HG03103 (cell line): Measurements from ENCODE around the gene DNAH9.
"Not testable (repeated sequence)": the region's sequence is repeated elsewhere in the genome, so short reads cannot be mapped to it uniquely, and the experiment has no call there.

Experiments
- ATAC-seq: cut with Tn5 transposase; IDR thresholded peaks from one replicate; pipeline ENCODE4 v1.9.1; 2021; ENCODE audit warnings: low read depth; ENCODE audit not compliant: unreplicated experiment

DNAH9 gene

DNA sequence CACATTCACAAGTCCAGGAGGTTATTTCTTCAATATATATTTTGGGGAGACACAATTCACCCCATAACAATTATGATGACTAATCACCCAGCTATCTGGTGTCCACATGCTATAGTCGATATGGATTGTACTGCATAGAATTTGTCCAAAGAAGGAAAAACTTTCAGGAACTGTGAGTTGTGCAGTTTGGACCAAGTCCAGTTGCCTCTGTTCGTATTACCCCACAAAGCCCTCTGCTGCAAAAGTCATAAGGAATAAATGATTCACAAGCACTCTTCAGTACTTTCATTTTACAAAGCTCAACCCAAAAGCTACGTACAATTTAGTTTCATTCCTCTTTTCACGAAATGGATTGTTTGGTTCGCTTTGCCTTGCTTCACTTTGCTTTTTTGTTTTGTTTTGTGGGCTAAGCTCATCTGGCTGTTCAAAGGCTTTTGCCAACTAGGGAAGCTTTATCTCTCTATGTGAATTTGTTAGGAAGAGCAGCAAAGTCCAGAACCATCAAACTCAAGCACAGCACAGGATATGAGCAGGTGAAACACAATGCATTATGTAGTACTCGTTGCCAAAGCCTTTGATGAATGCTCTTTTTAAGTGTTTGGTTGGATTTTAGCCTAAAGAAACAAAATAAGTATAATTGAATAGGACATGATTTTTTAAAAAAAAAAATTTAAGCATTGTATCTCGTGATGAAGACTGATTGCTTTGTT, 300.4 kb downstream of the DNAH9 start:
- no peak for ATAC-seq

DNA sequence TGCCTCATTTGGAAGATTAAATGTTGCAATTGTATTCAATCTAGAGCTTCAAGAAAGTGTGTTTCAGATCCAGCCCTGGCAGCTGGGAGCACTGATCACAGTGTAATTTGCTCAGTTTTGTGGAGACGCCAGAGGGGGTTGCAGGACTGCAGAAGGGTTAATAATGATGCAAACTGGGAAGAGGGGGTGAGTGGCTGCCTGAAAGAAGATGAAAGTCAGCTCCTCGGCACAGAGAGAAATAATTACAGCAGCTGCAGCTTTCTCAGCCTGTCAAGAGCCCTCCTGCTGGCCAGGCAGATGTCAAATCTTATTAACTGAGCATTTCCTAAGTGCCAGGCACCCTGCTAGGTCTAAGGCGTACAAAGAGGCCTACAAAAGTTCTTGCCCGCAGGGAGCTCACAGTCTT, 301.3 kb downstream of the DNAH9 start:
- ATAC-seq: no peak

DNA sequence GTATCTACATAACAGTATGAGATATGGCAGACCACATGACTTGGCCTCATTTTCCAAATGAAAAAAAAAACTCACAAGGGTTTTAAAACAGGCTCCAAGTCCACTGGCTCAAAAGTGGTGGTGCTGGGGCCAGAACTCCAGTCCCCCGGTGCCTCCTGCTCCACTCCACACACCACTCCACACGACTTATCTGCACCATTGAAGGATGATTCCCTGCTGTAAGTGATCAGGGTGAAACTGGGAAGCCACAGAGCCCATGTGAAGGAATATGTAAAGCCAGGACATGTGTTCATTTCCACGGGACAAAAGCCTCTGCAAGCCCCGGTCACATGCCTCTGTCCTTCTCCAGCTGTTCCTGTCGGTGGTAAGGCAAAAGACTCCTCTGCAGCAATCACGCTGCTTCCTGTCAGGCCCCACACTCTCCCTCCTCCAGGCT, 301.8 kb downstream of the DNAH9 start:
- ATAC-seq: no peak

DNA sequence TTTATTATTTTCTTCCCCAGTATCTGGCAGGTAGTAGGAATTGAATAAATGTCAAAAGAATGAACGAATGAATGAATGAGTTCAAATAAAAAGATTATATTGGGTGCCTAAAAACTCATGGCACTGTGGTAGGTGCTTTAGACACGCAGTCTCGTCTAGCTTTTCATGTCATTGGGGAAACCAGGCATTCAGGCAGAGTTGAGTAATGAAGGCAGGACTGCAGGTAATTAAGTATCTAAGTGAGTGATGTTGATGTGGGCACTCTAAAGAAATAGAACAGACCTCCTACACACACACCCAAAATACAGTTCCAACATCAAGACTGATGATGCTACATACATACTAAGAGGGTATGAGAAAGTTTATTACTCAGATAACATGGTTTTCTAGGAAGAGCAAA, 302.4 kb downstream of the DNAH9 start:
- no peak for ATAC-seq

DNA sequence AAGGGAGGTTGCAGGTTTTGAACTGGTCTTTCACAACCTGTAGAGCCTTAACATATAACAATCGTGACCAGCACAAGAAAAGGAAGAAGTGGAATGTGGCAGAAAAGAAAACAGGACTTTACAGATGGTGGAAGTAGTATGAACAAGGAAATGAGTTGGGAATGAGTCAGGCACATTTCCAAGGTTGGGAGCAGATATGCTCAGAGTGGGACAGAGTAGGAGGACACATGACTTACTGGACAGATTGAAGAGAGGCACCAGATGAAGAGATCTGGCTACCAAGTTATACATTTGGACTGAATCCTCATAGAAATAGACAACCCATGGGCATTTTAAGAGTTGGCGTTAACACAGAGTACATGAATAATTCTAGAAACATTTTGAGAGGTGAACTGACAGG, 303.7 kb downstream of the DNAH9 start:
- no peak for ATAC-seq

DNA sequence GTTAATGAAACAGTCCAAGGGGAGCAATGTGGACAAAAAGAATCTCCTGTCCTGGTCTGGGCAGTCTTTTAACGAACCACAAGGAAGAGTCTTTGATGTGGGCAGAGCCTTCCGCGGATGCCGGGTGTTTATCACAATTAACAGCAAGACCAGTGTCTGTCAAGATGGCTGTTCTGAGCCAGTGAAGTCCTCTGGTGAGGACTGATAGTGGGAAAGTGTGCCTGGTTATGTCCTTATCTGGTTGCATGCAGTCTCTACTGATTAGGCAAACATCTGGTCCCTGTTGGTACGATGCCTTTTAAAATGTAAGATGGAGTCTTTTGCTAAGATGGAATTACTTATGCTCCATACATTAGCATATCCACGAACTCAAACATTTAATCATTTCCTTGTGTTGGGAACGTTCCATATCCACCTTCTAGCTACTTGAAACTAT, 310.5 kb downstream of the DNAH9 start:
- no peak for ATAC-seq

DNA sequence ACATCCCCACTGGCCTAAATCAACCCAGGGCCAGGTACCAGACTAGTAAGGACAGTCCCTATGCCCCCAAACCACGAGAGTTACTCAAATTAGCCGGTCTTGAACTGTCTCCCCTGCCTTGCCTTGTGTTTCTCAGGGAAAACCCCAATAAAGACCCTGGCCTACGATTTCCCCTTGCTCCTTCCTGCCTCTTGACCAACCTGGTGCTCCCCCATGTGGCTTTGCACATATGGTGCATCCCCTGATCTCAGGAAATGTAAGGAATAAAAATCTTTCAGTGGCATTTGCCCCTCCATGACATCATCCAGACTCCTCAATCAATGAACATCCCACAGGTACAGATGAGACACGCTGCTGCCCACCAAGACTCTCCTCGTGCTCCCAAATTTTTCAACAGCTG, 311.1 kb downstream of the DNAH9 start:
- no peak for ATAC-seq

DNA sequence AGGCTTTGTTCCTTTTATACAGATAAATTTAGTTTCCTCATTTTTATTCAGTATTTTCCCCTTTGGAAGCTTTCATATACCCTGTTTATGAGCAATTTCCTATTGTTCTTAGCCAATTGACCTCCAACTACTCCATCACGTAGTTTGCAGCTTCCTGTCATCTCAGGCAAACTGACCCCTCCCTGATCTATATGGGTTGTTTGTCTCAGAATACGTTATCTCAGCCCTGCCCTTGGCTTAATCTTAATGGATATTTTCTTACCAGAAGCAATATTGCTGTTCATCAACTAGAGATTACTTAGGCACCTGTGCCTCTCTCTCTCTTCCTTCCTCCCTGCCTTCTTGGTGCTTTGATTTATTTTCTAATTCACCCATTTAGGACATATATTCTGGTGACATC, 317.8 kb downstream of the DNAH9 start:
- no peak for ATAC-seq

DNA sequence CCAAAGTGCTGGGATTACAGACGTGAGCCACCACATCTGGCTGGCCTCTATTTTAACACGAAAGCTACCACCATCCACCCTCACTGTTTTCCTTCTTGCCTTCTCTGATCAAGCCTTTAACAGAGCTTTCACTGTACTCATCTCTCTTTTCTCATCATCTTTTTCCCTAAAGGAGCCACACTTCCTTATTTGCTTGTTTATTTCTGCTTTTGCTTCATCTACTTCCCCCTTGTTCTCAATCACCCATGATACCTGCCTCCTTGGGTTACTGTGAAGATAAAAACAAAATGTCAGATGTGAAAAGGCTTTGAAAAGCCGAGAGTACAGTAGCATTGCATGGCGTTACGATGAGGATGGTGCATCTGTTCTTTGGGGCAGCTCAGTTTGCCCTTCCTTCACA, 319.1 kb downstream of the DNAH9 start:
- ATAC-seq: no peak

DNA sequence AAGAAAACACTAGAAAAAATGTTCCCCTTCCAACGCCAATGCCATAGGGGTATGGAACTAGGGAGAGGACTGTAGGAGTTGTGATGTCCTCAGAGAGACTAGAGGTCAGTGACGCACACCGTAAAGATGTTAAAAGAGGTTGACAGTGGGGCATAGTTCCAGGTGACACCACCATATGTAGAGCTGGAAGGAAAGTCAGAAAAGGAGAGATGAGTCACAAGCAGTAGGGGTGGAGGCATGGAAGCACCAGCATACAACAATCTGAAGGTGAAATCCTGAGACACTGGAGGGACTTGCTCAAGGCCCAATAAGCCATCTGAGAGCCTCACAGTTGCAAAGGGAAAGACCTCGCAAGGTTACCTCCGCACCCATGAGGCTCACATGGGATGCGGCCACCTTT, 323.0 kb downstream of the DNAH9 start:
- ATAC-seq: no peak

DNA sequence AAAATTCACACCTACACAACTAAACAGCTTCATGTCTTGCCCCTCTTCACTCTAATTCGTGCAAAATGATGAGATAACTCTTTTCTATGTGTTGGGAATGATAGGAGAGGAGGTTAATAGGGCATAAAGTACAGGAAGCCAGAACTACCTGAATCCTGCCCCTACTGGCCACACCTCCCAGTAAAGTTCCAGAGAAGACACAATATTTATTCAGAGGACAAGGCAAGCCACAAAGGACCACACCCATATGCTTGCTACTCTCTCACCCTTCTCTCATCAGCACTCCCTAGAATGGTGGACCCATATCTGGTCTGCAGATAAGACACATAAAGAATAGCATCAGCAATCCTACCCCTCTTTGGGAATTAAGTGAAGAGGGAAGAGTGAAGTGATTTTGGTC, 324.4 kb downstream of the DNAH9 start:
- ATAC-seq: no peak

DNA sequence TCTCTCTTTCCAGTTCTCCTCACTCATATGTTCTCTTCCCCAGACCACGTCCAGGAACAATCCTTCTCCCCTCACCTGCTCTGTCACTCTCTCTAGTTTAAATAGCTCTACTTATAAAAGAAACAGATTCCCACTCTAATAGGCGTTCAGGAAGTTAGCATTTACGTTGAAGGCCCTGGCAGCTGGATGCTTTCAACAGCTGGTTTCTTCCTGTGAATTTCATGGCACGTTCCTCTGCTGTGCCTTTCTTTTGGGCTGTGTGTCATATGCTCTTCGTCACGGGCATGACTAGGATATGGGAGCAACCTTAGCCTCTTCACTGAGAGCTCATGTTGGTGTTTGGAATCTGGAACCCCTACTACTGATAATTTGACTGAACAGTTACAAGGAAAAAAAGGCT, 325.8 kb downstream of the DNAH9 start:
- ATAC-seq: no peak

DNA sequence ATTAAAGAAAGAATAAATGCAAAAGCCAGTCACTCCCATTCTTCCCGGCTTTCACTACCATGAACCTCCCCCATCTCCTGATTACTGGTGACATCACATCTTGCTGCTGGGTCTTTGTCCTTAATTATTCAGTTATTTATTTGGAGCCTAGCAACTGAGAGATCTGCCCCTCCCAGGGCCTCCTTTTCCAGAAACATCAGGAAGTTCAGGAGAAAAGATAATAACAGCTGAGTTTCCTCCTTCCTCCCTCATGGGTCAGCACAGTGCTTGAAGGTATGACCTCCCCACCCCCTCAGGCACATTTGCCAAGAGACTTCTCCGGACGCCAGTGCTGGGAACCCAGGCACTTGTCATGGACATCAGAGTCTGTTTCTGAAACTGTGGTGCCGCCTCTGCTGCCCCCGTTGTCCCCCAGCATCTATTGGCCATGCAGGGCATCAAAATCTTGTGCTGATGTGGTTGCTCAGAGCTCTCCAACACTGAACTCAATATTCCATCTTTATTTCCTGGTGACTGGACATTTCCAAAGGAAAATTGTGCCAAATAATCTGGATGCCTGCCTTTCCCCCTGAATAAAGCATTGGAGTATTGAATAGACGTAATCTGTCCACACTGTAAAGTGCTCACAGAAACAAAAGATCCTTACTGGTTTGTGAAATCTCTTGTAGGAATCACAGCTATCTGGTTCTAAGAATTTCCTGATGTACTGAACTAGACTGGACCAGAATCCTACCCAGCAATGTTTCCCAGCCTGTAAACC, 327.2 kb downstream of the DNAH9 start:
- ATAC-seq: no peak

DNA sequence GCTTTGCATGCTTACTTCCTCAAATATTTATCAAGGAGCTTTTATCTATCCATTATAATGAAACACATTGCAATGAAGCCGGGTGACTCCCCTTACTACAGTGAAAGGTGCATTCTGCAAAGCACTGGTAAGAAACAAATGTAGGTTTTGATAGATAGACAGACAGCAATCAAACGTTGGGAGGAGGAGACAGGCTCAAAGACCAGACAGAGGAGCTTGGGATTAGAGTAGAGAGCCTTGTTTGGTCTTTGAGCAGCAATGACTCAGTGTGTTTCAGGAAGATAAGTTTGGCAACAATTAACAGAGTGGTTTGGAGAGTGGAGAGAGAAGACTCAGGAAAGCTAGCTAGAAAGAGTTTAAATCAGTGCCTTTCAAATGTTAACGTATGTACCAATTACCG, 330.2 kb downstream of the DNAH9 start:
- ATAC-seq: no peak

DNA sequence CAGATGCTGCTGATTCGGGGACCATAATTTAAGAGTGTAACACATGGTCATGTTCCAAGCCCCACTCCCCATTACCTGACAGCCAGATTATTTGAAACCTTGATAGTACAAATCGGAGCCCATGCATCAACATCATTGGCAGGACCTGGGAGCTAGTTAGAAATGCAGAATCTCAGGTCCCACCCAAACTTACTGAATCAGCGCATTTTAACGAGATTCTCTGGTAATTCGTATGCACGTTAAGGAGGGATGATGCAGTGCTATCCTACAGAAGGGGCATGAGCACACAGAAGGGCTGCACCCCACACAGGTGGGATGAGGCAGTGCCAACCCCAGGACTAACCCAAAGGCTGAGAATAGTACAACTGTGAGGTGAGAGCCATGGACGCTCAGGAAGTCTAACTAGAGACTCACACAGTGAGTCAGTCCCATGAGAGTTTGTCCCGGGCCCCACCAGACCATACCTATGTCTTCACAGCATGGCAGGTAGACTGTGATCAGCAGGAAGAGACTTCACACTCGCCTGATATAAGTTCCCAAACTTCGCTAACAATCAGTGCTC, 334.1 kb downstream of the DNAH9 start:
- ATAC-seq: no peak

DNA sequence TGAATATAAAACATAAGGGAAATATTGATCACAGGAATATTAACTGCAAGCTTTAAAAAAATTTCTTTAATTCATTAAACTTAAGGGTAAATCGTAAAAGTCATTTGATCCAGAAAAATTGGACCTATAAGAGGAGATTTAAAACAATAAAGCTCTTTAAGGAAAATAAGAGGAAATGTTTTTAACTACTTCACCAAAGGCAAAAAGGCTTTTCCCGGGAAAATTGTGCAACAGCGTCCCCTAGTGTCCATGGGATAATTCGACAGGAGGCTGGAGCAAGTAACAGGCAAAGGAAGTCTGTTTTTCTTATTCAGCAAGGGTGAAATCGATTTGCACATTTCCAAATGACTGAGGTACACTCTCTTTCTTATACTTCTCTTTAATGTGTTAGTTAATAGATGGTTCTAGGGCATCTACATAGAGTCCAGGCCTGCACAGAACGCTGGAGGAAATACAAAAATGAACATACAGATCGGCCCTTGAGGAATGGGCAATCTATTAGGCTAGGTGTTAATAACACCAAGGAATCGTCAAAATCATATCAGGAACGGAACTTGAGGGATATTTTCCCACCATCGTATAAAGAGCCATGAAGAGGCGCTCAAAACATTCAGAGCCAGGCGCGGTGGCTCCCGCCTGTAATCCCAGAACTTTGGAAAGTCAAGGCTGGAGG, 337.6 kb downstream of the DNAH9 start:
- ATAC-seq: no peak

DNA sequence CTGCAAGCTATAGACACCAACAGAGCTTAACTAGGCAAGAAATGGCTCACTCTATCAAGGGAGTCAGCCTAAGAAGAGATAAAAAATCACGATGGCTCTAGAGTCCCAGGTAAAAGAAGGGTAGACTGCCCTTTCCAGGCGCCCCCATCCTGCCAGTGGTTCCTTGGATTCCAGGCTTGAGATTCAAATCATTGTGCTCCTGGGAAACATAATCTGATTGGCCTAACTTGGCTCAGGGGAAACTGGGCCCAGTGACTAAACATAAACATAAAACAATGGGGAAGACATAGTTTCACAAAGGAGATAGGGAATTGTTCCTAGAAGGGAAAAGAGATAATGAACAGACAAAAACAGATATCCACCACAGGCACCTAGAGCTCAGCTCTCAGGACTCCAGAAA, 342.6 kb downstream of the DNAH9 start:
- ATAC-seq: no peak

DNA sequence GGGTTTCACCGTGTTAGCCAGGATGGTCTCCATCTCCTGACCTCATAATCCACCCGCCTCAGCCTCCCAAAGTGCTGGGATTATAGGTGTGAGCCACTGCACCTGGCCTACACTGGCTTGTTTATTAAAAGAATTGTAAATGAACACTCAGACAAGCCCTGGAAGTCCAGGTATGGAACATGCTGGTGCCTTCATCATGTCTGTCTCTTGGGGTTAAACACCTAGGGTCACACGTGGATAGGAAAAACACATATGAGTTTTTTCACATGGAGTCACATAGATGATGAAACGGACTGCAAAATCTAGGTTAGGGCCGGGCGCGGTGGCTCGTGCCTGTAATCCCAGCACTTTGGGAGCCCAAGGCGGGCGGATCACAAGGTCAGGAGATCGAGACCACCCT, 344.8 kb downstream of the DNAH9 start:
- not testable (repeated sequence) for ATAC-seq

DNA sequence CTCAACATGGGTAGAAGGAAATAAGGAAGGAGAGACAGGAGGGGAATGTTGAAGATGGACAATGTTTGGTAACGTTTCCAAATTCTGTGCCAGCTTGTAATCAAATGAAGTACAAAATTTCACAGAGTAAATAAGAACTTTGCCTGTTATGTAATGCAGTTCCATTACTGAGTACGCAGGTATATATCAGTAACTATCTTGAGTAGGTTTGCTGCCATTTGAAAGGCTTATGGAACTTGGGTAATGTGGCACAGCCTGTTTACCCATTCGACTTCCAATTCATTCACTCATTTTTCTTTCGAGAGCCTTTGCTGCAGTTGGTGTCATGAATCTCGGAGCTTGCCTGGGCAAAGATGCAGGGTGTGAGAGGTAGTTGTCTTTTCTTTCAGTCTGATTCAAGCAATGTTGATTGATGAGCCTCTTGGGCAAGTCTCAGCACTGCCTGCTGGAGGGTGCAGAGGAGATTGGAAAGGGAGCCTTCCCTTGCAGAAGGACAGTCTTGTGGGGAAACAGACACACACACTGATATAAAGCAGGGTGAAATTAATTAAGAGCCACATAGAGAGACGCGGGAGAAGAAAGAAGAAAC, 345.6 kb downstream of the DNAH9 start:
- ATAC-seq: no peak

DNA sequence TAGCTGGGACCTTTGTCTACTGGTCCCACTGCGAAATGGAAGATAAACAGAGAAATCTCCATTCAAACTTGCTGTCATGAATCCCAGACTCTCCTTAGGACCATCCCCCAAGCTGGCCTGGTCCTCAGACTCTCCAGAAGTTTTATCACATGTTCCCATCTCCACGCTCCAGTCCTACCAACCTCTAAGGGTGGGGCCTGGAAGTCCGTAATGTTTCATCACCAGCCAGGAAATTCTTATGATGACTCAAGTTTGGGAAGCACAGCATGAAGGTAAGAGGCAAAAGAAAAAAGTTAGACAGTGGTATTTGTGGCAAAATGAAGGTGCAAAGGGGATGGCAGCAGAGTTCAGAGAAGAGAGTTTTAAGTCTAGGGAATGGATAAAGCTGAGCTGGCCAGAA, 346.3 kb downstream of the DNAH9 start:
- ATAC-seq: no peak

DNA sequence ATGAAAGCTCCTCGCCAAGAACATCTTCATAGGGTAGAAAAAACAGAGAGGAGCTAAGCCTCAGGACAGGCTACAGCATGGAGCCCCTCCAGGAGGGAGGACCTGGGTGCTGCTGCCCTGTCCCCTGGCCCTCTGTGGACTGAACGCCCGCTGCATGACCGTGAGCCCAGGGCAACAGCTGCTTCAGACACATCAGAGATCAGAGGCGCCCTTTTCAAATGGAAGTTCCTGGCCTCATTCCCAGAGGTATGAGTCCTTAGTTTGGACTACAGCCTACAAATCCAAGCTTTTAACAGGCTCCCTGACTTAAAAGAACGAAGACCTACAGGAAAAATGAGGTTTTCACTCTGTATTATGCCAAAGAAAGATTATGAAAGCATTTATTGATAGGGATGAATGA, 350.5 kb downstream of the DNAH9 start:
- no peak for ATAC-seq
